ENCODE data around the gene CERCAM.
A peak's percentile ranks its signal among the peaks of the same experiment; 100 is the strongest.
"Not testable (repeated sequence)": the region's sequence is repeated elsewhere in the genome, so short reads cannot be mapped to it uniquely, and the experiment has no call there.

Gene CERCAM

DNA sequence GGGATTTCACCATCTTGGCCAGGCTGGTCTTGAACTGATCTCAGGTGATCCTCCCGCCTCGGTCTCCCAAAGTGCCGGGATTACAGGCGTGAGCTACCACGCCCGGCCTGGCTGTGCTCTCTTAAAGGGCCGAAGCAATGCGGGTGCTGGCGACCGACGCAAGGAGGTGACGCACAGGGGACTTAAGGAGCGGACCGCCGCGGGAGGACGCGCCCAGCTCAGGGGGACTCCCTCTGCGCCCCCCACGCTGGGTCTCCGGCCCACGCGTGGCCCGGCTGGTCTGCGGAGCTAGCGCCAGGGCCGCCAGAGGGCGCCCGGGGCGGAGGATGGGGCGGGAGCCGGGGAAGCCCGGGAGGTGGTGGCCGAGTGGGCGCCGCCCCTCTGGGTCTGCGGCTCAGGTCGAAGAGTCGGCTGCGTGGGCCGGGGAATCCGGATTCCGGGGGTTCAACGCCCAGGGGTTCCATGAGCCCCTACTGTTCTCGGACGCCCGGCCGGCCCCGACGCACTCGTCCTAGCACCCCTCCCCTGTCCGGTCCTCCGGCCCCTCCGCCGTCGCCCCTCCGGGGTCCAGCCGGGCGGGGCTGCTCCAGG, 502 bp upstream of the CERCAM start:
- peak; percentile 73 for DNase-seq

DNA sequence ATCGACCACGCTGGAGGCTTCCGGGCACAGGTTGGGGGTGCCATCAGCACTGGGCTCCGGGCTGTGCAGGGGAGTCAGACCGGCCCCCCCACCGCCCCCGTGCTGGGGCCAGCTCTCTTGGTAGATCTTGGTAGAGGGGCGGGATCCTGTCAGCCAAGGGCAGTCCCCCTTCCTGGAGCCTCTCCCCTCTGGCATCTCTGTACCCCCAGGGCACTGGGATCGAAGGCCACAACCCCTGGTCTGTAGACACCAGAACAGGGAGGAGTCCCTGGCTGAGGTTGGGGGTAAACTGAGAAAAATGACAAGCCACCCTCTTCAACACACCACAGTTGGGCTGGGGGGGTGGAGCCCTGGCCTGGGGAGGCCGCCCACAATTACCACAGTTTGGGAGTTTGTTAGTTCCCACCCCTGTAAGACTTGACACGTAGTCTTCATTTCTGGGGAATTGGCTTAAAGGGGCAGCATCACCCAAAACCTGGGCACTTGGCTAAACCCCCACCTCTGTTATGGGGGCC, 882 bp downstream of the CERCAM start:
- no peak for DNase-seq

DNA sequence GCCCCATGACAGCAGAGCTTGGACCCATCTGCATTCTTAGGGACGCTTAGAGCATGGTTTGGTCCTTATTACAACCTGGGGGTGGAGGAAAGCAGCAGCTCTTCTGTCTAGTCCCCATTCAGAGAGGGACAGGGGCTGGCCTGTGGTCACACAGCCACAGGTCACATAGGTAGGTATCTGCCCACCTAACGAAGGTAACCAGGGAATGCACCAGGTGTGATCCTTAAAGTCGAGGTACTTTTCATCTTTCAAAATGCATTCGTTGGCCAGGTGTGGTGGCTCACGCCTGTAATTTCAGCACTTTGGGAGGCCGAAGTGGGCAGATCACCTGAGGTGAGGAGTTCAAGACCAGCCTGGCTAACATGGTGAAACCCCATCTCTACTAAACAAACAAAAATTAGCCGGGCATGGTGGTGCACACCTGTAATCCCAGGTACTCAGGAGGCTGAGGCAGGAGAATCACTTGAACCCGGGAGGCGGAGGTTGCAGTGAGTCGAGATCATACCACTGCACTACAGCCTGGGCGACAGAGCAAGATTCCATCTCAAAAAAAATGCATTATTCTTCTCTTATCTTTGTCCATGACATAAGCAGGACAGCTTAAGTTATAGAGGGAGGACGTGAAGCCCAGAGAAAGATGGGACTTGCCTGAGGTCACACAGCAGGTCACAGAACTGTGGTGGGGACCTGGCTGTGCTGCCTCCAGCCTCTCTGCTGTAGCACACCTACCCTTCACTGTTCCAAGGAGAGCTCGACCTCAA, 1.5 kb downstream of the CERCAM start:
- not testable (repeated sequence) for DNase-seq

GRCh38 chr9:128422783-128423150, 2.1 kb downstream of the CERCAM start:
- DNase-seq, result no peak

DNA sequence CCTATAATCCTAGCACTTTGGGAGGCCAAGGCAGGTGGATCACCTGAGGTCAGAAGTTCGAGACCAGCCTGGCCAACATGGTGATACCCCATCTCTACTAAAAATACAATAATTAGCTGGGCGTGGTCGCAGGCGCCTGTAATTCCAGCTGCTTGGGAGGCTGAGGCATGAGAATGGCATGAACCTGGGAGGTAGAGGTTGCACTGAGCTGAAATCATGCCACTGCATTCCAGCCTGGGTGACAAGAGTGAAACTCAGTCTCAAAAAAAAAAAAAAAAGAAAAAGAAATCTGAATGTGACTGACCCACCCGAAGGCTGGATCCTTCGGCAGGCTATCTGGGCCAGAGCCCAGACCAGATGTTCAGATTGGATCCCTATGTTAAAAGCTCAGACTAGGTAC, 2.7 kb downstream of the CERCAM start:
- not testable (repeated sequence) for DNase-seq

DNA sequence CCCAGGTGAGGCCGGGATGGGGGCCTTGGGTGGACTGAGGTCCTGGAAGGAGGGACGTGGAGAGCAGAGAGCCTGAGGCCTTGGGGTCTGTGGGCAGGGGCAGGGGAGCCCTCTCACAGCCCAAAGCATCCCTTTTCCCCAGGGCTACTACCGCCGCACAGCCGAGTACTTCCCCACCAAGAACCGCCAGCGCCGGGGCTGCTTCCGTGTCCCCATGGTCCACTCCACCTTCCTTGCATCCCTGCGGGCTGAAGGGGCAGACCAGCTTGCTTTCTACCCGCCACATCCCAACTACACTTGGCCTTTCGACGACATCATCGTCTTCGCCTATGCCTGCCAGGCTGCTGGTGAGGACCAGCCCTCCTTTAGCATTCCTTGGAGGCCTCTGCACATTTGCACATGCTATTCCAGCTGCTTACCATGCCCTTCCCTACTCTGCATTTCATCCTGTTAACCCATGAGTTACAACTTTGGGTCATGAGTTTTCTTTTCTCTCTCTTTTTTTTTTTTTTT, 3.7 kb downstream of the CERCAM start:
- DNase-seq, result no peak

GRCh38 chr9:128428644-128429512, 8.2 kb downstream of the CERCAM start:
- no peak for DNase-seq

- no peak for DNase-seq
Measured at GRCh38 chr9:128429513-128430086, 8.9 kb downstream of the CERCAM start.

GRCh38 chr9:128431207-128431606, 10.6 kb downstream of the CERCAM start:
- DNase-seq, result no peak

GRCh38 chr9:128434340-128434739, 13.7 kb downstream of the CERCAM start:
- DNase-seq, result no peak

- no peak for DNase-seq
Measured at GRCh38 chr9:128435611-128436010, 15.0 kb downstream of the CERCAM start.

- peak; percentile 77 for DNase-seq
Measured at GRCh38 chr9:128438343-128439109, 17.9 kb downstream of the CERCAM start.

- DNase-seq, result no peak
Measured at GRCh38 chr9:128439273-128439672, 18.6 kb downstream of the CERCAM start.

- no peak for DNase-seq
Measured at GRCh38 chr9:128442150-128442549, 21.5 kb downstream of the CERCAM start.

GRCh38 chr9:128446505-128446904, 25.8 kb downstream of the CERCAM start:
- not testable (repeated sequence) for DNase-seq

GRCh38 chr9:128448746-128449145, 28.1 kb downstream of the CERCAM start:
- DNase-seq, result no peak

DNA sequence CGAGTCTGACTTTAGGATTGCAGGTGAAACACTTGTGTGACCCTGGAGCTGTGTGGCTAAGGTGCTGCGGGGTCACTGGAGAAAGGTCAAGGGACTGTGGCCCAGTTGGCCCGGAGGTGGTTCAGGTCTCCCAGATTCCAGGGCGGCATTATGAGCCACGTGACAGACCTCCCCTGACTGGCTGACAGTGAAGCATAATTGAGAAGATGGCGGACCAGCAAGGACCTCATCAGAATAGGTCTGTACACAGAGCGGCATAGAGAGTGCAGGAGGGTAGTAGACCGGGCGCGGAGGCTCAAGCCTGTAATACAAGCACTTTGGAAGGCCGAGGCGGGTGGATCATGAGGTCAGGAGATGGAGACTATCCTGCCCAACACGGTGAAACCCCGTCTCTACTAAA, 34.3 kb downstream of the CERCAM start:
- no peak for DNase-seq

DNA sequence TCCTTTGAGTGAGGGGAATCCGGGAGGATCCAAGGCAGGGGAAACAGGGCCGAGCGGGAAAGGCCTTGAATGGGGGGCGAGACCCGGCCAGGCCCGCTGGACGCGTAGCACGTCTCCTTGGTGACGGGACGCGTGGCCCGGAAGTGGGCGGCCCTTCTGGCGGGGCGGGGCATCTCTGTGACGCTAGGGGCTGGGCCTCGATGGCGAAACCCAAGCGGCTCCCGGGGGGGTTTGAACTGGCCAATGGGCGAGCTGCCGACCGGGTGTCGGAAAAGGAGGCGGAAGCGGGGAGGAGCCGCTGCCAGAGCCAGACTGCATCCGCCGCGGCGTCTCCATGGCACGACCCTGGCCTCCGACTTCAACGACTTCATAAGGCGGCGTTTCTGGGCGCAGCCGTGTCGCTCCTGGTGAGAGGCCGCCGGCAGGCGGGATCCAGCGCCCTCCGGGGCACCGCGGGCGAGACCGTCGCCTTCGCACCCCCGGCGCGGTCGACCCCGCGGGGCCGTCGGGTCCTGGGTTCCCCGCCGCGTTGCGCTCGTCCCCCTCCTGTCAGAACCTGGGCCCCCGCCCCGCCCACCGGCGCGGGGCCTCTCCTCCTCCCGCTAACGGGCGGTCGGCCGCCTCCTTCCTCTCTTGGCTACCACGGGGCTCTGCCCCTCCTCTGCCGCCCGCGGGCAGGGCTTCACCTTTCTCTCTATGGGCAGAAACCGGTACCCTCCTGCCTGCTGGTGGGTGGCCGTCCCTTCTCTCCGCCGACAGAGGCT, 35.4 kb downstream of the CERCAM start, which contains the start of gene ODF2:
Gene ODF2 (plus strand): TSS at position 158 of the 764 bp plus-strand sequence. CDS start 86 bp downstream, at position 244.
- DNase-seq, result peak; percentile 98

DNA sequence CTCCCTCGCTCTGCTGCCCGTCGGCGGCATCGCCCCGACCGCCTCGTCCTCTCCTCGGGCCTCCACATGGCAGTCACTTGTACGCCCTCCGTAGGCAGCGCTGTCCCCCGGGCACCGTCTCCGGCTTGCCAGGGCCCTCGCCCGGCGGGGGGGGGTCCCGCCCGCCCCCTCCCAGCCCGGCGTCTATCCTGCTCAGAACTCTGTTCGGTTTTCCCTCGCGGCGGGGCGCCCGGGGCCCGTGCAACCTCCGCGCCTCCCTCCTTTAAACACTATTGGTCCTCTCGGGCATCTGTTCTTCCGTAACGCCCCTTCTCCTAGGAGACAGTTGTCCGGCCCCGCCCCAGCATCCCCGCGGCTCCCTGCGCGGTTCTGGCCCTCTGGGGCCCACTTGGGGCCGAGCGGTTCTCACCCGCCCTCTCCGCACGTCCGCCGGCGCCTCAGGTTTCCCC, 36.0 kb downstream of the CERCAM start:
- DNase-seq, result peak; percentile 88

- DNase-seq, result no peak
Measured at GRCh38 chr9:128457207-128457606, 36.5 kb downstream of the CERCAM start.

DNA sequence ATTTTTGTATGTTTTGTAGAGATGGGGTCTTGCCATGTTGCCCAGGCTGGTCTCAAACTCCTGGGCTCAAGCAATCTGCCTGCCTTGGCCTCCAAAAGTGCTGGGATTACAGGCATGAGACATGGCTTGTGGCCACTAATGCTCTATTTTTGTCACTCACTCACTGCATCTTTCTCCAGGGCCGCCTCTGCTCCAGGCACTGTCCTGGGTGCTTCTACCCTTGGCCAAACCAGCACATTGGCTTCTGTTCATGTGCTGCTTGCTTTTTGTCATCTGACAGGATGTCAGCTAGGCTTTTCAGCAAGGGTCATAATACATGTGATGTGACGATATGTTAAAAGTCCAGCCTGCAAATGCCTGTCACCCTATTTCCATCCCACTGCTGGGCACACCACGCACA, 38.4 kb downstream of the CERCAM start:
- DNase-seq, result no peak
